Gastrocnemius medialis (tissue), 4 donors: ENCODE measurements around the gene AAMDC. TPM values are rescaled to one million over a fixed set of nuclear protein-coding genes. Genes with fewer than 3 reads are reported as not detected.
"Not testable (repeated sequence)": the region's sequence is repeated elsewhere in the genome, so short reads cannot be mapped to it uniquely, and the experiment has no call there.

ENCODE experiments used
- ATAC-seq, 2 donors: fragments of 150-250 bp; one replicate each; pipeline ENCODE4 v1.9.1; 2016
- DNase-seq, 2 donors: peaks; one replicate each; pipeline ENCODE4 v3.0.0-alpha.2; 2019
- H3K27ac ChIP-seq, 4 donors: fragments of 200-600 bp; sonication (generic); 1 replicate in 1 of 4; 2 replicates in 3 of 4; pipeline ENCODE4 v1.5.1; 2016 to 2018; ENCODE audit warnings: mild to moderate bottlenecking in 2 of 4, moderate library complexity in 1 of 4
- H3K27me3 ChIP-seq, 3 donors: fragments of 200-600 bp; sonication (generic) in 2 of 3; 1 replicate in 1 of 3; 2 replicates in 2 of 3; pipeline versions ENCODE4 v1.5.1 to v1.6.0; 2016 to 2019; ENCODE audit warnings: mild to moderate bottlenecking in 1 of 3, moderate library complexity in 1 of 3
- H3K36me3 ChIP-seq, 2 donors: fragments of 200-600 bp; sonication (generic) in 1 of 2; one replicate each; pipeline ENCODE4 v1.5.1; 2017 to 2018
- H3K4me1 ChIP-seq, 2 donors: fragments of 200-600 bp; sonication (generic) in 1 of 2; one replicate each; pipeline ENCODE4 v1.5.1; 2016 to 2017; ENCODE audit warnings: mild to moderate bottlenecking in 2 of 2
- H3K4me3 ChIP-seq, 4 donors: fragments of 200-600 bp; sonication (generic) in 3 of 4; 1 replicate in 1 of 4; 2 replicates in 3 of 4; pipeline ENCODE4 v1.5.1; 2016 to 2019; ENCODE audit warnings: mild to moderate bottlenecking in 2 of 4
- H3K9me3 ChIP-seq, 3 donors: fragments of 200-600 bp; sonication (generic) in 2 of 3; 1 replicate in 1 of 3; 2 replicates in 2 of 3; pipeline ENCODE4 v1.5.1; 2016 to 2019
- POLR2A ChIP-seq, 2 donors: fragments of 450-650 bp; IDR thresholded peaks; one replicate each; pipeline ENCODE4 v1.6.1; 2017; ENCODE audit warnings: antibody characterized with exemption in 2 of 2, mild to moderate bottlenecking in 2 of 2, moderate library complexity in 2 of 2
- in situ Hi-C, 4 donors: fragments of 200-750 bp; cut with MboI; loops; one replicate each; pipeline versions ENCODE4 v1.15.0 to v1.8.0; 2017; ENCODE audit warnings: low sequenced_read_pairs in 4 of 4
- intact Hi-C: fragments of 100-400 bp; cut with DNase I; formaldehyde crosslinking; loops from one replicate; pipeline ENCODE4 v1.15.1; 2023; ENCODE audit warnings: low total_unique reads
- total RNA-seq, 4 donors: library from RNA; depleted of rRNA; stranded (reverse); fragments of >200 nt; gene quantifications; one replicate each; pipeline versions ENCODE4 v1.1.0 to v1.2.3, GENCODE V29; 2016
- TF ChIP-seq, protein P1 (sequence below), 5 experiments: fragments of 450-650 bp in 3 of 5; fragments of 200-600 bp in 2 of 5; sonication (generic) in 2 of 5; IDR thresholded peaks in 4 of 5; conservative IDR thresholded peaks in 1 of 5; 1 replicate in 4 of 5; 2 replicates in 1 of 5; pipeline ENCODE4 v1.5.1; 2016 to 2019; ENCODE audit warnings: antibody characterized with exemption in 5 of 5, mild to moderate bottlenecking in 3 of 5, moderate library complexity in 3 of 5

AAMDC gene
- total RNA-seq, 4 donors from 2014 or later = 32.4 to 70.3 (median 48.3) TPM

GRCh38 chr11:77891703-77892102 lies 70.8 kb downstream of the AAMDC start:
- H3K36me3 ChIP-seq, H3K4me3 ChIP-seq, in situ Hi-C loops, ATAC-seq, H3K4me1 ChIP-seq, H3K27me3 ChIP-seq, H3K27ac ChIP-seq, H3K9me3 ChIP-seq, DNase-seq, intact Hi-C loops: not testable (repeated sequence)

DNA sequence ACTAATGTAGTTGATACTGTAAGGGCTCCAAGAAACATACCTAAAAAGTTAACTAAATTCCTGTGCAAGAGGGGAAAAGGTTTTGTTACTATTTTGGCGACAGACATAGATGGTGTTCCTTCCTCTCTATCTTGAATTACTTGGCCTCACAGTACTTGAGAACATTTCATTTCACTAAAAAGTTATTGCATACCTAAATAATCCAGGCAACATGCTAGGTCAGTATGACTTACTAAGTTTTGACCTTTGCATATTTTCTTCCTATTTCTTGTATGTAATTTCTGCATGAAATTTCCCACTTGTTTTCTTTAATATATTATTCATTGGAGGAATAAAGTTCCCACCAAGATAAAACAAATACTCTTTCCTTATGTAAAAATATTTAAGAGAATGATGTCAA lies 74.0 kb downstream of the AAMDC start:
- H3K4me1 ChIP-seq, intact Hi-C loops, H3K36me3 ChIP-seq, ATAC-seq, H3K9me3 ChIP-seq, H3K27me3 ChIP-seq, DNase-seq, H3K4me3 ChIP-seq, in situ Hi-C loops, H3K27ac ChIP-seq: not testable (repeated sequence)

DNA sequence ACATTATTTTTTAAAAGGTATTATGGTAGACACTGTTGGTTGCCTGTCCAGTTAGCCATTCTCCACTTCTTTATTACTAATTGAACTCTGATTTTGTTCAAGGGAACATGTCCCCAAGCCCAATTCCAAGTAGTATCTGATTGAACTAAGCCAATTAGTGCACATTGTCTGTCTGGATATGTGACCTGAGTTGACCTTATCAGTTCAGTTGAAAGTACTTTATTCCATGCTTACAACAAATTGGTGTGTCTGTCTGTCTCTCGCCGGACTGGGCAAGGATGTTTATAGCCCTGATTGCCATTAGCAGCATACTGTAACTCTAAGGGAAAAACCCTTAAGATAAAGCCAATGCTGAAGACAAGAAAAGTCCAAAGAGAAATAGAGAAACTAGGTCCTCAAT lies 87.9 kb downstream of the AAMDC start:
- DNase-seq (no peak), ATAC-seq (no peak)
- in situ Hi-C loops = no loop called here
- no peaks in the 10 kb centered on the region for H3K4me1 ChIP-seq
- no peak for TF ChIP-seq POLR2A (IDR thresholded peaks at IDR 0.05)
- TF ChIP-seq, protein P1, sequence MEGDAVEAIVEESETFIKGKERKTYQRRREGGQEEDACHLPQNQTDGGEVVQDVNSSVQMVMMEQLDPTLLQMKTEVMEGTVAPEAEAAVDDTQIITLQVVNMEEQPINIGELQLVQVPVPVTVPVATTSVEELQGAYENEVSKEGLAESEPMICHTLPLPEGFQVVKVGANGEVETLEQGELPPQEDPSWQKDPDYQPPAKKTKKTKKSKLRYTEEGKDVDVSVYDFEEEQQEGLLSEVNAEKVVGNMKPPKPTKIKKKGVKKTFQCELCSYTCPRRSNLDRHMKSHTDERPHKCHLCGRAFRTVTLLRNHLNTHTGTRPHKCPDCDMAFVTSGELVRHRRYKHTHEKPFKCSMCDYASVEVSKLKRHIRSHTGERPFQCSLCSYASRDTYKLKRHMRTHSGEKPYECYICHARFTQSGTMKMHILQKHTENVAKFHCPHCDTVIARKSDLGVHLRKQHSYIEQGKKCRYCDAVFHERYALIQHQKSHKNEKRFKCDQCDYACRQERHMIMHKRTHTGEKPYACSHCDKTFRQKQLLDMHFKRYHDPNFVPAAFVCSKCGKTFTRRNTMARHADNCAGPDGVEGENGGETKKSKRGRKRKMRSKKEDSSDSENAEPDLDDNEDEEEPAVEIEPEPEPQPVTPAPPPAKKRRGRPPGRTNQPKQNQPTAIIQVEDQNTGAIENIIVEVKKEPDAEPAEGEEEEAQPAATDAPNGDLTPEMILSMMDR (IDR thresholded peaks at IDR 0.05 in 4 of 5, conservative IDR thresholded peaks at IDR 0.05 in 1 of 5) = no peak
- H3K27me3 ChIP-seq = no peaks in the 10 kb centered on the region
- no peaks in the 10 kb centered on the region for H3K9me3 ChIP-seq
- no peak overlapping the region for H3K4me3 ChIP-seq
- intact Hi-C loops = no loop called here
- no peak overlapping the region for H3K27ac ChIP-seq
- H3K36me3 ChIP-seq = peaks cover 0 to 7% of the 10 kb centered on the region in 2 donors

DNA sequence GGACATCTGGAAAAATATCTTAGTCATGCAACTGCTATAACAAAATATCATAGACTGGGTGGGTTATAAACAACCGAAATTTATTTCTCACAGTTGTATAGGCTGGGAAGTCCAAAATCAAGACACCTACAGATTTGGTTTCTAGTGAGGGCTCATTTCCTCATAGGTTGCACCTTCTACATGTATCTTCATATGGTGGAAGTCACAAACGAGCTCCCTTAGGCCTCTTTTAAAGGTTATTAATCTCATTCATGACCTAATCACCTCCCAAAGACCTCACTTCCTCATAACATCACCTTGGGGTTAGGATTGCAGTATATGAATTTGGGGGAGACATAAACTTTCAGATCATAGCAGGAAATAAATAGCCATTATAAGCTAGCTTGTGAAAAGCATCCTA lies 88.3 kb downstream of the AAMDC start:
- no peak for ATAC-seq
- H3K4me3 ChIP-seq = no peak overlapping the region
- intact Hi-C loops = no loop called here
- peaks cover 0 to 7% of the 10 kb centered on the region in 2 donors for H3K36me3 ChIP-seq
- DNase-seq = no peak
- in situ Hi-C loops = no loop called here
- H3K9me3 ChIP-seq = no peaks in the 10 kb centered on the region
- H3K27ac ChIP-seq = no peak overlapping the region
- no peaks in the 10 kb centered on the region for H3K27me3 ChIP-seq
- TF ChIP-seq POLR2A (IDR thresholded peaks at IDR 0.05) = no peak
- TF ChIP-seq, protein P1 (IDR thresholded peaks at IDR 0.05 in 4 of 5, conservative IDR thresholded peaks at IDR 0.05 in 1 of 5) = no peak
- peaks cover 0 to 1% of the 10 kb centered on the region in 2 donors for H3K4me1 ChIP-seq

DNA sequence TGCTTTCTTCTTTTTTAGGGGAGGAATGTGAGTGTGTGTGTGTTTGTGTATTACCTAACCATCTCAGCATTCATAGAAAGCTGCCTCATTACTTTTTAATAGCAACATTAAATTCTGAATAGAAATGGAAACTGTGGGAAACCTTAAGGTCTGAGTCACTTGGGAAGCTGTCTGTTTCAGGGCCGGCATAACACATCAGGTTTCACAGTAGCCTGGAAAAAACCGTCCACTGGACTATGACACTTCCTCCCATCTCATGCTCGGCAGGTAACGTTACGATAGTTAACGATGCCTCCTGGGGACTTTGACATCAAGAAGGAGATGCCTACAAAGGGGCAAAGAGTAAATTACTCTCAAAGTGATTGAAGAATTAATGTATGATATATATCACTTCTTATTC lies 89.9 kb downstream of the AAMDC start:
- DNase-seq, H3K9me3 ChIP-seq, in situ Hi-C loops, ATAC-seq, H3K36me3 ChIP-seq, H3K27ac ChIP-seq, H3K4me3 ChIP-seq, H3K27me3 ChIP-seq, intact Hi-C loops, H3K4me1 ChIP-seq: not testable (repeated sequence)

DNA sequence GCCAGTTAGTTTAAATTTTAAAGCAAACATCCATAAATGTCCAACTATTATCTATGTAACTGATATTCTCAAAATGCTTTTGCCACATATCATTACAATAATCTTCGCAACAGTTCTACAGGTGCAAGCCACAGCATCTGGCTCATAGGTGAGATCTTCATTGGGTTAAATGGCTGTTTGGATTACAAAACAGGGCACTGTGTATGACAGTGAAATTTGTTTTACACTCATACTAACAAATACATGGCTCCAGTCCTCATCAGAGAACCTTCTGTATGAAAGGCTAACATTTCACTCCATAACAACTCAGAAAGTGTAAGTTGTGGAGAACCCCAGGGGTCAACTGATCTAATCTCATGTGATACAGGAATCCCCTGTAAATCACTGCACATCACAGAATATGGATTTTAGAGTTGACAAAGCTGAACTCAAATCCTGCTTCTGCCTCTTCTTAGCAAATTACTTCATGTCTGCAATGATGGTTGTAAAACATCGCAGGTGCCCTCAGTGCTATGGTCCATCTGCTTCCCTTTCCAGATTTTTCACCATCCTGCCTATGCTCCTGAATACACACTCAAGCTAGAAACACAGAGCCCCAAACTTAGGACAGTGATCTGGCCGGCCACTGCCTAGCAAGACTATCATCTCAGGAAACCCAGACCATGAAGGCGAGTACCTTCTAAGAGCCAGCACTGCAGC lies 92.8 kb downstream of the AAMDC start:
- H3K27me3 ChIP-seq, H3K4me1 ChIP-seq, DNase-seq, intact Hi-C loops, in situ Hi-C loops, ATAC-seq, H3K27ac ChIP-seq, H3K36me3 ChIP-seq, H3K9me3 ChIP-seq, H3K4me3 ChIP-seq: not testable (repeated sequence)

DNA sequence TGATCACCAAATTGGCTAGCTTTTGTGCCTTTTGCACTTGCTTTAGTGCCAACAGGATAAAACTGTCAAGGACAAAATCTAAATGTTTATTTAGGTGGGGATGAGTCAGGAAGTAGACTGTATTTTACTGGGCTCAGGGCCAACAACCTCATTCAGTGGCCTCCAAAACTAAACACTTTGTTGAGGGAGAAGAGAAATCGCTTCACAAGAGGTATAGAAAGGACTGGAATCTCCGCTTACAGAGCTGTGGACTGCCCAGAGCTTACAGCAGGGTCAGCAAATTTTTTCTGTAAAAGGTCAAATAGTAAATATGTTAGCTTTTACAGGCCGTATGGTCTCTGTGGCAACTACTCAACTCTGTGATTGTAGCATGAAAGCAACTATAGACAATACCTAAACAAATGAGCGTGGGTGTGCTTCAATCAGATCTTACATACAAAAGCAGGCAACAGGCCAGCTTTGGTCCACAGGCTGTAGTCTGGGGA lies 93.4 kb downstream of the AAMDC start:
- H3K9me3 ChIP-seq, H3K36me3 ChIP-seq, H3K27me3 ChIP-seq, intact Hi-C loops, H3K4me1 ChIP-seq, H3K27ac ChIP-seq, in situ Hi-C loops, ATAC-seq, DNase-seq, H3K4me3 ChIP-seq: not testable (repeated sequence)

- H3K36me3 ChIP-seq, H3K27ac ChIP-seq, H3K27me3 ChIP-seq, ATAC-seq, in situ Hi-C loops, H3K4me1 ChIP-seq, DNase-seq, H3K9me3 ChIP-seq, intact Hi-C loops, H3K4me3 ChIP-seq: not testable (repeated sequence)
Measured at GRCh38 chr11:77917713-77918112, 96.8 kb downstream of the AAMDC start.
